Loucy (cell line): Measurements from ENCODE around the gene ADAMTS6.

ENCODE experiments used
- H2AFZ ChIP-seq: fragments of 200-600 bp; sonication (generic); 2 replicates; pipeline ENCODE4 v1.6.0; 2016; ENCODE audit warnings: antibody characterized with exemption, mild to moderate bottlenecking, low read length, moderate library complexity
- H3F3A ChIP-seq: fragments of 200-600 bp; 2 replicates; pipeline ENCODE4 v1.6.0; 2016; ENCODE audit warnings: antibody characterized with exemption, low read depth, mild to moderate bottlenecking
- H3K27me3 ChIP-seq: fragments of 200-600 bp; sonication (generic); 2 replicates; pipeline ENCODE4 v1.6.1; 2014; ENCODE audit warnings: low read length, mild to moderate bottlenecking; ENCODE audit not compliant: insufficient read depth, poor library complexity, severe bottlenecking
- H3K36me3 ChIP-seq: fragments of 200-600 bp; sonication (generic); 2 replicates; pipeline ENCODE4 v1.6.1; 2016; ENCODE audit warnings: low read length; ENCODE audit not compliant: insufficient read depth
- H3K4me1 ChIP-seq: fragments of 200-600 bp; sonication (generic); 2 replicates; pipeline ENCODE4 v1.5.1; 2014; ENCODE audit warnings: low read length, mild to moderate bottlenecking; ENCODE audit not compliant: insufficient read depth, poor library complexity, severe bottlenecking
- H3K4me2 ChIP-seq: fragments of 200-600 bp; sonication (generic); 2 replicates; pipeline ENCODE4 v1.6.0; 2014; ENCODE audit warnings: antibody characterized with exemption, low read length, low read depth, mild to moderate bottlenecking; ENCODE audit not compliant: poor library complexity, severe bottlenecking
- H3K4me3 ChIP-seq: fragments of 200-600 bp; sonication (generic); 2 replicates; pipeline ENCODE4 v1.5.1; 2014; ENCODE audit warnings: low read length, mild to moderate bottlenecking, mixed read lengths; ENCODE audit not compliant: poor library complexity, severe bottlenecking
- H3K79me2 ChIP-seq: fragments of 200-600 bp; sonication (generic); 2 replicates; pipeline ENCODE4 v1.6.1; 2014; ENCODE audit warnings: low read length; ENCODE audit not compliant: insufficient read depth
- H3K9ac ChIP-seq: fragments of 200-600 bp; sonication (generic); 2 replicates; pipeline ENCODE4 v1.6.0; 2014; ENCODE audit warnings: mild to moderate bottlenecking, low read depth, low read length, moderate library complexity; ENCODE audit not compliant: poor library complexity, severe bottlenecking
- H3K9me2 ChIP-seq: fragments of 200-600 bp; sonication (generic); replicated peaks from 2 replicates; pipeline ENCODE4 v1.6.1; 2016; ENCODE audit warnings: low read depth, low read length, mixed read lengths
- H3K9me3 ChIP-seq: fragments of 200-600 bp; sonication (generic); 2 replicates; pipeline ENCODE4 v1.6.1; 2014; ENCODE audit warnings: mild to moderate bottlenecking, antibody characterized with exemption, low read length, low read depth; ENCODE audit not compliant: insufficient read depth
- H4K20me1 ChIP-seq: fragments of 200-600 bp; sonication (generic); 2 replicates; pipeline ENCODE4 v1.6.0; 2014; ENCODE audit warnings: antibody characterized with exemption, low read length, mild to moderate bottlenecking; ENCODE audit not compliant: insufficient read depth, poor library complexity, severe bottlenecking
- CTCF ChIP-seq: fragments of 200-600 bp; sonication (generic); conservative IDR thresholded peaks from 2 replicates; pipeline ENCODE4 v1.5.1; 2014; ENCODE audit warnings: mild to moderate bottlenecking, antibody characterized with exemption, low read length
- EZH2phosphoT487 ChIP-seq: fragments of 200-600 bp; IDR thresholded peaks from 2 replicates; pipeline ENCODE4 v1.6.1; 2018; ENCODE audit warnings: antibody characterized with exemption, mild to moderate bottlenecking, moderate library complexity, borderline replicate concordance

The ADAMTS6 gene

GRCh38 chr5:65307088-65307487 lies 174.6 kb downstream of the ADAMTS6 start:
- Histone ChIP-seq H3K4me1 (no peaks in the 10 kb centered on the region), H2AFZ (no peak overlapping the region), H3K36me3 (no peaks in the 10 kb centered on the region), H3K4me3 (no peak overlapping the region), H3K27me3 (no peaks in the 10 kb centered on the region), H3K4me2 (no peak overlapping the region), H4K20me1 (no peaks in the 10 kb centered on the region), H3K9me3 (no peaks in the 10 kb centered on the region), H3F3A (no peaks in the 10 kb centered on the region), H3K9ac (no peak overlapping the region), H3K79me2 (no peaks in the 10 kb centered on the region), H3K9me2 (no peaks in the 10 kb centered on the region)
- TF ChIP-seq EZH2phosphoT487: no peak
- TF ChIP-seq CTCF: no peak

GRCh38 chr5:65305913-65306312 lies 175.8 kb downstream of the ADAMTS6 start:
- no peaks in the 10 kb centered on the region for H4K20me1 ChIP-seq
- TF ChIP-seq EZH2phosphoT487 (no peak), CTCF (no peak)
- no peaks in the 10 kb centered on the region for H3K36me3 ChIP-seq
- no peak overlapping the region for H3K4me3 ChIP-seq
- H3K4me1 ChIP-seq: no peaks in the 10 kb centered on the region
- no peaks in the 10 kb centered on the region for H3K9me3 ChIP-seq
- H3K9ac ChIP-seq: no peak overlapping the region
- H3K9me2 ChIP-seq: no peaks in the 10 kb centered on the region
- H3K4me2 ChIP-seq: no peak overlapping the region
- no peaks in the 10 kb centered on the region for H3K79me2 ChIP-seq
- H2AFZ ChIP-seq: no peak overlapping the region
- H3K27me3 ChIP-seq: no peaks in the 10 kb centered on the region
- no peaks in the 10 kb centered on the region for H3F3A ChIP-seq

GRCh38 chr5:65299861-65300260 lies 181.9 kb downstream of the ADAMTS6 start:
- no peak overlapping the region for H3K4me2 ChIP-seq
- no peak overlapping the region for H2AFZ ChIP-seq
- H3K9me3 ChIP-seq: no peaks in the 10 kb centered on the region
- TF ChIP-seq EZH2phosphoT487: no peak
- no peak for TF ChIP-seq CTCF
- H3K36me3 ChIP-seq: no peaks in the 10 kb centered on the region
- no peaks in the 10 kb centered on the region for H3K9me2 ChIP-seq
- no peak overlapping the region for H3K9ac ChIP-seq
- H3K27me3 ChIP-seq: no peaks in the 10 kb centered on the region
- H3K4me1 ChIP-seq: no peaks in the 10 kb centered on the region
- H4K20me1 ChIP-seq: no peaks in the 10 kb centered on the region
- H3F3A ChIP-seq: no peaks in the 10 kb centered on the region
- H3K79me2 ChIP-seq: no peaks in the 10 kb centered on the region
- H3K4me3 ChIP-seq: no peak overlapping the region
